GM12878 (cell line): ENCODE data around the gene PIK3R5. TPM values are rescaled to one million over a fixed set of nuclear protein-coding genes. Genes with fewer than 3 reads are reported as not detected.
A peak's percentile ranks its signal among the peaks of the same experiment; 100 is the strongest.

Experiments
- BHLHE40 ChIP-seq, 2 experiments: fragments of 450-650 bp in 1 of 2; IDR thresholded peaks; 2 replicates each; pipeline ENCODE4 v1.6.1; 2011 to 2017; ENCODE audit warnings: low read depth in 2 of 2, borderline replicate concordance in 1 of 2, improper control_type of control experiment in 1 of 2, low read length in 1 of 2, mild to moderate bottlenecking in 1 of 2
- CHD2 ChIP-seq: IDR thresholded peaks from 2 replicates; pipeline ENCODE4 v1.6.1; 2011; ENCODE audit warnings: low read depth, low read length, improper control_type of control experiment, borderline replicate concordance
- CREB1 ChIP-seq: IDR thresholded peaks from 2 replicates; pipeline ENCODE4 v1.6.1; 2012; ENCODE audit warnings: low read depth, mild to moderate bottlenecking, inconsistent platforms
- NFIC ChIP-seq: IDR thresholded peaks from 2 replicates; pipeline ENCODE4 v1.6.1; 2012; ENCODE audit warnings: low read depth, mild to moderate bottlenecking, inconsistent platforms, low read length, moderate library complexity
- NFYB ChIP-seq: IDR thresholded peaks from 2 replicates; pipeline ENCODE4 v1.6.1; 2011; ENCODE audit warnings: low read depth, mild to moderate bottlenecking, low read length, improper control_type of control experiment, moderate library complexity; ENCODE audit not compliant: insufficient read depth
- POU2F2 ChIP-seq: IDR thresholded peaks from 3 replicates; pipeline ENCODE4 v1.6.1; 2011; ENCODE audit warnings: low read depth, mild to moderate bottlenecking, low read length, borderline replicate concordance
- RELA ChIP-seq: fragments of 450-650 bp; IDR thresholded peaks from 2 replicates; pipeline ENCODE4 v1.8.0; 2014; ENCODE audit warnings: borderline replicate concordance; ENCODE audit not compliant: partially characterized antibody
- SMAD5 ChIP-seq: IDR thresholded peaks from 2 replicates; pipeline ENCODE4 v1.6.1; 2016; ENCODE audit warnings: antibody characterized with exemption, low read depth
- SP1 ChIP-seq: IDR thresholded peaks from one replicate; pipeline ENCODE4 v1.6.1; 2011; ENCODE audit warnings: low read depth, low read length
- SPI1 ChIP-seq: IDR thresholded peaks from 2 replicates; pipeline ENCODE4 v1.6.1; 2011; ENCODE audit warnings: low read depth, mild to moderate bottlenecking, low read length, moderate library complexity, borderline replicate concordance; ENCODE audit not compliant: insufficient read depth
- polyA plus RNA-seq, 11 experiments: library from polyadenylated mRNA; depleted of rRNA in 4 of 11; unstranded in 6 of 11; stranded (reverse) in 5 of 11; fragments of >200 nt; fragmentation: Nextera tagmentation in 4 of 11; fragmentation: Illumina TruSeq in 1 of 11; extraction: Ambion mirVana in 4 of 11; extraction: Trizol in 1 of 11; gene quantifications; 1 replicate in 1 of 11; 2 replicates in 10 of 11; pipeline versions ENCODE4 v1.2.1 to v1.2.3, GENCODE V29; 2011 to 2016; ENCODE audit warnings: inconsistent platforms in 2 of 11, missing spikeins in 2 of 11, low read depth in 1 of 11
- total RNA-seq, 4 experiments: library from RNA; depleted of rRNA in 3 of 4; stranded (reverse); fragments of >200 nt in 3 of 4; fragmentation: Illumina TruSeq in 1 of 4; extraction: Trizol in 1 of 4; gene quantifications; 2 replicates each; pipeline versions ENCODE4 v1.2.1 to v1.2.3, GENCODE V29; 2013 to 2021
- TF ChIP-seq, protein P1 (sequence below): fragments of 450-650 bp; IDR thresholded peaks from 2 replicates; pipeline ENCODE4 v1.6.1; 2016; ENCODE audit warnings: mild to moderate bottlenecking
- TF ChIP-seq, protein P2 (sequence below): fragments of 450-650 bp; conservative IDR thresholded peaks from 2 replicates; pipeline ENCODE4 v1.6.1; 2017; ENCODE audit warnings: mild to moderate bottlenecking, moderate library complexity
- TF ChIP-seq, protein P3 (sequence below): IDR thresholded peaks from 2 replicates; pipeline ENCODE4 v1.6.1; 2011; ENCODE audit warnings: low read depth, low read length, improper control_type of control experiment, borderline replicate concordance

Gene PIK3R5
- total and polyA plus RNA-seq, 10 of the 15 experiments (the other 5 are each of a cell fraction or from before 2014, with no cell fraction given) = 9.5 to 50.8 (median 35.5) TPM

DNA sequence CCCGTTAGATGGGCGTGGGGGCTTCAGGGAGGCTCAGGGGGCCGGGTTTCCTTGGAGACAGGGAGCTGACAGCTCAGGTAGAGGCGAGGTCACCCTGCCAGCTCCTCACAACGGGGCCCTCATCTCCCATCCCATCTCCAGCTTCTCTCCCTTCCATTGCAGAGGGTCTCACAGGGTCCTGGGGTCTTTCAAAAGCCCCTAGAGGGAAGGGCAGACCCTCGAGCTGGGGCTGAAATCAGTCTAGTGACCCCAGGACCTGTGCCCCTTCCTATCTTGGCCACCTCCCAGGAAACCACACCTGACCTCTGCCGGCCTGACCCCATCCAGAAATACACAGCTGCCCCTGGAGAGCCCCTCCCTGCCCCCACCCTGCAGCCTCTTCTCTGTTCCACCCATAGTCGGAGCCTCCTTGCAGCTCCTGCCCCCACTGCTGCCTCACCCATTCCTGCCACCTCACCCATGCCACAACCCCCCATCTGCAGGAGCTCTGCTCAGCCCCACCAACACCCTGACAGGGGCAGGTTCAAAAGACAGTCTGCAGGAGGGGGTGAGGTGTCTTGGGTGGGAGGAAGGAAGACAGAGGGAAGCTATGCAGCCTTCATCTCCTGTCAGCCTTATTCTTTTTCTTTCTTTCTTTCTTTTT is 23.4 kb downstream of the PIK3R5 start (continued):
- TF ChIP-seq, protein P1, sequence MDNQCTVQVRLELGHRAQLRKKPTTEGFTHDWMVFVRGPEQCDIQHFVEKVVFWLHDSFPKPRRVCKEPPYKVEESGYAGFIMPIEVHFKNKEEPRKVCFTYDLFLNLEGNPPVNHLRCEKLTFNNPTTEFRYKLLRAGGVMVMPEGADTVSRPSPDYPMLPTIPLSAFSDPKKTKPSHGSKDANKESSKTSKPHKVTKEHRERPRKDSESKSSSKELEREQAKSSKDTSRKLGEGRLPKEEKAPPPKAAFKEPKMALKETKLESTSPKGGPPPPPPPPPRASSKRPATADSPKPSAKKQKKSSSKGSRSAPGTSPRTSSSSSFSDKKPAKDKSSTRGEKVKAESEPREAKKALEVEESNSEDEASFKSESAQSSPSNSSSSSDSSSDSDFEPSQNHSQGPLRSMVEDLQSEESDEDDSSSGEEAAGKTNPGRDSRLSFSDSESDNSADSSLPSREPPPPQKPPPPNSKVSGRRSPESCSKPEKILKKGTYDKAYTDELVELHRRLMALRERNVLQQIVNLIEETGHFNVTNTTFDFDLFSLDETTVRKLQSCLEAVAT = no peak
- TF ChIP-seq SPI1 (no peak), NFIC (no peak), SP1 (no peak), CHD2 (0 out of 2 replicates have a peak, but pooled peaks have one; percentile 40), CREB1 (0 out of 2 replicates have a peak, but pooled peaks have one; percentile 12), RELA (no peak), POU2F2 (no peak), NFYB (no peak), BHLHE40 (IDR thresholded peaks at IDR 0.05; ENCODE audit: borderline replicate concordance in 1 of 2, low read depth in 2 of 2, low read length in 1 of 2) (no peak), SMAD5 (no peak)
- TF ChIP-seq, protein P2, sequence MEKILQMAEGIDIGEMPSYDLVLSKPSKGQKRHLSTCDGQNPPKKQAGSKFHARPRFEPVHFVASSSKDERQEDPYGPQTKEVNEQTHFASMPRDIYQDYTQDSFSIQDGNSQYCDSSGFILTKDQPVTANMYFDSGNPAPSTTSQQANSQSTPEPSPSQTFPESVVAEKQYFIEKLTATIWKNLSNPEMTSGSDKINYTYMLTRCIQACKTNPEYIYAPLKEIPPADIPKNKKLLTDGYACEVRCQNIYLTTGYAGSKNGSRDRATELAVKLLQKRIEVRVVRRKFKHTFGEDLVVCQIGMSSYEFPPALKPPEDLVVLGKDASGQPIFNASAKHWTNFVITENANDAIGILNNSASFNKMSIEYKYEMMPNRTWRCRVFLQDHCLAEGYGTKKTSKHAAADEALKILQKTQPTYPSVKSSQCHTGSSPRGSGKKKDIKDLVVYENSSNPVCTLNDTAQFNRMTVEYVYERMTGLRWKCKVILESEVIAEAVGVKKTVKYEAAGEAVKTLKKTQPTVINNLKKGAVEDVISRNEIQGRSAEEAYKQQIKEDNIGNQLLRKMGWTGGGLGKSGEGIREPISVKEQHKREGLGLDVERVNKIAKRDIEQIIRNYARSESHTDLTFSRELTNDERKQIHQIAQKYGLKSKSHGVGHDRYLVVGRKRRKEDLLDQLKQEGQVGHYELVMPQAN = no peak
- TF ChIP-seq, protein P3, sequence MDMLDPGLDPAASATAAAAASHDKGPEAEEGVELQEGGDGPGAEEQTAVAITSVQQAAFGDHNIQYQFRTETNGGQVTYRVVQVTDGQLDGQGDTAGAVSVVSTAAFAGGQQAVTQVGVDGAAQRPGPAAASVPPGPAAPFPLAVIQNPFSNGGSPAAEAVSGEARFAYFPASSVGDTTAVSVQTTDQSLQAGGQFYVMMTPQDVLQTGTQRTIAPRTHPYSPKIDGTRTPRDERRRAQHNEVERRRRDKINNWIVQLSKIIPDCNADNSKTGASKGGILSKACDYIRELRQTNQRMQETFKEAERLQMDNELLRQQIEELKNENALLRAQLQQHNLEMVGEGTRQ = no peak
- TF ChIP-seq, all 136 proteins: peak for 4
